Measurements from ENCODE around the gene OR4D1. TPM values are rescaled to one million over a fixed set of nuclear protein-coding genes. Genes with fewer than 3 reads are reported as not detected.

OR4D1 gene
- total and polyA plus RNA-seq, 2 of the 4 experiments (the other 2 are of a cell fraction), result not detected

GRCh38 chr17:58176200-58176599, 28.0 kb downstream of the OR4D1 start:
- H3K56ac ChIP-seq (ENCODE audit: extremely low read depth, insufficient read depth, low read length), result no peak overlapping the region
- no peak overlapping the region for H2AK9ac ChIP-seq (replicated peaks; ENCODE audit: low read depth, low read length, poor library complexity)
- no peak overlapping the region for H2BK120ac ChIP-seq (ENCODE audit: low read depth, low read length)
- no peak overlapping the region for H3K4ac ChIP-seq (ENCODE audit: low read depth, low read length)
- ChIA-PET POLR2A (ENCODE audit: unreplicated experiment) (no interaction called here), CTCF (interaction anchor here (0.6 kb wide), 1 partner anchor 28 kb away, joined by 3 read pairs; no protein-coding TSS in a partner anchor)
- dilution Hi-C loops (cut with HindIII; ENCODE audit: low sequenced_read_pairs, unreplicated experiment), result no loop called here
- H3K36me3 ChIP-seq (ENCODE audit: control insufficient read depth, insufficient read depth, low read length), result no peaks in the 10 kb centered on the region
- H3K23ac ChIP-seq (ENCODE audit: low read depth, low read length), result no peak overlapping the region
- no peak overlapping the region for H3K27ac ChIP-seq (ENCODE audit: insufficient read depth, low read length)
- in situ Hi-C loops (cut with MboI; ENCODE audit: low sequenced_read_pairs), result no loop called here
- TF ChIP-seq RCOR1 (IDR thresholded peaks at IDR 0.05; ENCODE audit: insufficient replicate concordance, low read length) (no peak), POLR2A (IDR thresholded peaks at IDR 0.05; ENCODE audit: low read depth, low read length) (no peak), ELK1 (IDR thresholded peaks at IDR 0.05; ENCODE audit: borderline replicate concordance, low read depth, low read length) (no peak), FOS (IDR thresholded peaks at IDR 0.05; ENCODE audit: low read depth, low read length) (no peak), MXI1 (IDR thresholded peaks at IDR 0.05; ENCODE audit: borderline replicate concordance, low read depth, low read length) (no peak), RAD21 (IDR thresholded peaks at IDR 0.05; ENCODE audit: low read length) (no peak), CEBPB (IDR thresholded peaks at IDR 0.05; ENCODE audit: low read depth, low read length) (no peak), NFE2L2 (IDR thresholded peaks at IDR 0.05; ENCODE audit: low read depth, low read length) (no peak), CHD1 (IDR thresholded peaks at IDR 0.05; ENCODE audit: low read depth, low read length) (no peak), RFX5 (IDR thresholded peaks at IDR 0.05; ENCODE audit: low read depth, low read length) (no peak), MAFK (IDR thresholded peaks at IDR 0.05; ENCODE audit: low read depth, low read length) (no peak), SMC3 (IDR thresholded peaks at IDR 0.05; ENCODE audit: low read depth, low read length) (no peak), MAZ (IDR thresholded peaks at IDR 0.05; ENCODE audit: borderline replicate concordance, low read depth, low read length) (no peak), BHLHE40 (IDR thresholded peaks at IDR 0.05; ENCODE audit: low read depth, low read length) (no peak)
- TF ChIP-seq, protein P1, sequence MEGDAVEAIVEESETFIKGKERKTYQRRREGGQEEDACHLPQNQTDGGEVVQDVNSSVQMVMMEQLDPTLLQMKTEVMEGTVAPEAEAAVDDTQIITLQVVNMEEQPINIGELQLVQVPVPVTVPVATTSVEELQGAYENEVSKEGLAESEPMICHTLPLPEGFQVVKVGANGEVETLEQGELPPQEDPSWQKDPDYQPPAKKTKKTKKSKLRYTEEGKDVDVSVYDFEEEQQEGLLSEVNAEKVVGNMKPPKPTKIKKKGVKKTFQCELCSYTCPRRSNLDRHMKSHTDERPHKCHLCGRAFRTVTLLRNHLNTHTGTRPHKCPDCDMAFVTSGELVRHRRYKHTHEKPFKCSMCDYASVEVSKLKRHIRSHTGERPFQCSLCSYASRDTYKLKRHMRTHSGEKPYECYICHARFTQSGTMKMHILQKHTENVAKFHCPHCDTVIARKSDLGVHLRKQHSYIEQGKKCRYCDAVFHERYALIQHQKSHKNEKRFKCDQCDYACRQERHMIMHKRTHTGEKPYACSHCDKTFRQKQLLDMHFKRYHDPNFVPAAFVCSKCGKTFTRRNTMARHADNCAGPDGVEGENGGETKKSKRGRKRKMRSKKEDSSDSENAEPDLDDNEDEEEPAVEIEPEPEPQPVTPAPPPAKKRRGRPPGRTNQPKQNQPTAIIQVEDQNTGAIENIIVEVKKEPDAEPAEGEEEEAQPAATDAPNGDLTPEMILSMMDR (conservative IDR thresholded peaks at IDR 0.05; ENCODE audit: low read depth, low read length), result no peak
- TF ChIP-seq, protein P2, sequence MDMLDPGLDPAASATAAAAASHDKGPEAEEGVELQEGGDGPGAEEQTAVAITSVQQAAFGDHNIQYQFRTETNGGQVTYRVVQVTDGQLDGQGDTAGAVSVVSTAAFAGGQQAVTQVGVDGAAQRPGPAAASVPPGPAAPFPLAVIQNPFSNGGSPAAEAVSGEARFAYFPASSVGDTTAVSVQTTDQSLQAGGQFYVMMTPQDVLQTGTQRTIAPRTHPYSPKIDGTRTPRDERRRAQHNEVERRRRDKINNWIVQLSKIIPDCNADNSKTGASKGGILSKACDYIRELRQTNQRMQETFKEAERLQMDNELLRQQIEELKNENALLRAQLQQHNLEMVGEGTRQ (IDR thresholded peaks at IDR 0.05; ENCODE audit: low read depth, low read length), result no peak
- H3K4me3 ChIP-seq (ENCODE audit: insufficient read depth, low read depth, low read length), result no peak overlapping the region
- H2BK5ac ChIP-seq (ENCODE audit: low read depth, low read length, poor library complexity, severe bottlenecking), result no peak overlapping the region
- H2BK15ac ChIP-seq (ENCODE audit: low read depth, low read length), result no peak overlapping the region
- ATAC-seq (ENCODE audit: low read depth) (0 out of 2 replicates have a peak, but pooled peaks have one; percentile 59), DNase-seq (peak; percentile 25)
- H3K4me2 ChIP-seq (ENCODE audit: low read depth, low read length), result no peak overlapping the region
- H4K20me1 ChIP-seq (ENCODE audit: insufficient read depth, low read length), result no peaks in the 10 kb centered on the region
- no peaks in the 10 kb centered on the region for H3K9me3 ChIP-seq (ENCODE audit: control insufficient read depth, insufficient read depth, low read length)
- no peaks in the 10 kb centered on the region for H3K4me1 ChIP-seq (ENCODE audit: control insufficient read depth, insufficient read depth, low read length)
- no peaks in the 10 kb centered on the region for H3K9me1 ChIP-seq (ENCODE audit: insufficient read depth, low read length)
- H3K18ac ChIP-seq (ENCODE audit: low read depth, low read length), result no peak overlapping the region
- H3K79me1 ChIP-seq (ENCODE audit: low read depth in 1 of 2, low read length in 2 of 2), result no peaks in the 10 kb centered on the region
- BruUV-seq (replicated peaks), result no TSS peak
- 69% methylated on average over 3 of the region's 7 CpGs; no CpG with 5 or more reads in 1 of the 2 experiments for WGBS, 2 experiments (ENCODE audit: extremely low coverage in 2 of 2, insufficient read length in 1 of 2)
- H4K5ac ChIP-seq (ENCODE audit: low read depth, low read length), result no peak overlapping the region
- no peak overlapping the region for H2BK20ac ChIP-seq (ENCODE audit: low read depth, low read length)
- no peak overlapping the region for H4K8ac ChIP-seq (ENCODE audit: low read depth in 2 of 2, low read length in 2 of 2)
- no peak overlapping the region for H2AFZ ChIP-seq (replicated peaks; ENCODE audit: low read length, poor library complexity)
- H3K9ac ChIP-seq (ENCODE audit: low read depth, low read length), result no peak overlapping the region
- H4K91ac ChIP-seq (ENCODE audit: insufficient read depth, low read depth, low read length), result no peak overlapping the region
- H3K27me3 ChIP-seq (ENCODE audit: control insufficient read depth, insufficient read depth, low read length), result no peaks in the 10 kb centered on the region; the same call in 1 of the 2 replicates
- intact Hi-C loops (cut with micrococcal nuclease), result loop anchor here (5.0 kb wide), 1 partner anchor 49 kb away; no protein-coding TSS in a partner anchor
- no peak overlapping the region for H3K14ac ChIP-seq (replicated peaks; ENCODE audit: low read depth, low read length)
- H2AK5ac ChIP-seq (ENCODE audit: low read depth, low read length), result no peak overlapping the region

Data from IMR-90 (cell line).